CD4-positive, alpha-beta T cell treated with Interleukin-4 for 4 hours (primary cell): ENCODE measurements around the gene MAP4K3.

Source experiments
- DNase-seq: peaks from one replicate; pipeline ENCODE4 v3.0.0-alpha.2; 2020

MAP4K3 gene

DNA sequence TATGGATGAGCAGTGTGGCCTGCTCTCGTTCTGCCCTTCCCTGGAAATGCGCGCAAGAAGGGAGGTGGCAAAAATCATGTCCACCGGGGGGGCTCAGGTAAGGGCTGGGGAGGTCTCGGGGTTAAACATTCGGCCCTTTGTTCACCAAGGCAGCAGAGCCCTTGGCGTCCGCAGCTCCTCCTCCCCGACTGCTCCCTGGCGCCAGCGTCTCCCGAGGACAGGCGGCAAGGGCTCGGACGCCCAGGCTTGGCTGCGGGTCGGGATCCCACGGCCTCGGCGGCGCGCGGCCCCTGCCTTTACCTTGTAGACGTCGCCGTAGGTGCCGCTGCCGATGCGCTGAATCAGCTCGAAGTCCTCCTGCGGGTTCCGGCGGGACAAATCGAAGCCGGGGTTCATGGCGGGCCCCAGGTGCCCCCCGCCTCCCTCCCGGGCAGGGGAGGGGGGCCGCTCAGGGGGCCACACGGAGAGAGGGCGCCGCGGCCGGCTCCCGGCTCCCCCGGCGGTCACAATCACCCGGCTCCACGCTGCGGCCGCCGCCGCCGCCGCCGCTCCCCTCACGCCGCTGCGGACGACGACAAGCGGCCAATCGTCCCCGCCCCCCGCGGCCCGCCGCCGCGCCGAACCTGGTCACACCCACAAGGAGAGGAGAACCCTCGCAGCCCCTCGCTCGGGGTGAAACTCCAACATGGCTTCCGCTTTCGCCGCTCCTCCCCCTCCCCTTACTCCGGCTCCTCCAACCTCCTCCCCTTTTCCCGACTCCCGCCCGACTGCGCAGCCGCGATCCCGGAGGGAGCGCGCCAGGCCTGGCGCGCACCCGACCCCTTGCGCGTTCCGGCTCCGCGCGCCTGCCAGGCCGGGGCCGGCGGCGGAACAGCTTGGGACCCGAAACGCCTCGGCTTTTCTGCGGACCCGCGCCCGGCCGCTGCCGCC is at the start of gene MAP4K3:
Gene MAP4K3 (minus strand): TSS at position 694 of the 930 bp plus-strand sequence. CDS start 298 bp downstream, at position 396.
- peak; percentile 80 for DNase-seq

GRCh38 chr2:39486071-39486470 is 49.0 kb upstream of the MAP4K3 start:
- no peak for DNase-seq

GRCh38 chr2:39484620-39485495 is 47.8 kb upstream of the MAP4K3 start:
- DNase-seq = no peak

DNA sequence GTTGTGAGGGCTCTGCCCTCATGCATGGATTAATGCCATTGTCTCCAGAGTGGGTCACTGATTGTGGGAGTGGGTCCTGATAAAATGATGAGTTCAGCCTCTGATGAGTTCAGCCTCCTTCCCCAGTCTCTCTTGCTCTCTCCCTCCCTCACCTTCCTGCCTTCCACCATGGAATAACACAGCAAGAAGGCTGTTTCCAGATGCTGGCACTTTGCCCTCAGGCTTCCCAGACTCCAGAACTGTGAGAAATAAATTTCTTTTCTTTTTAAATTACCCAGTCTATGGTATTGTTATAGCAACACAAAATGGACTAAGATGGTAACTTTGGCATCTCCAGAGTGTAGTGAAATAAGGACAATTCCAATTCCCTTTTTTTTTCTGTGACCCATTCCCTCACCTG is 47.1 kb upstream of the MAP4K3 start:
- DNase-seq = no peak

DNA sequence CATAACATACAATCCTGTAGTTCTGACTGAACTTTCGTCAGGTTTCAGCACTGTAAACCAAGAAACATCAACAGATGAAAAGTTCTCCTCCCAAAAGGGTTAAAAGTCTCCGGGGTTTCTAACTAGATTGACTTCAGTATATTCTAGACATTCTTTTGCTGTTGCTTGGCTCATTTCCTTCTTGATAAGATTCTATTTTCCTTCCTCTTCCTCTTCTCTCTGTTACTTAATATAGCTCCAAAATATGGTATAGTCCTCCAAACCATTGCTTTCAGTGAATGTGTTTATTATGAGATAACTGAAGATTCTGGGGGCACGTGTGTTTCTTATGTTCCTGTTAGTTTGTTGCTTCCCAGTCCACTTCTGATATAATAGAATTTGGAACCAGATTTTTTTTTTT is 46.4 kb upstream of the MAP4K3 start:
- no peak for DNase-seq

- no peak for DNase-seq
Observed at GRCh38 chr2:39481611-39482010, 44.5 kb upstream of the MAP4K3 start.

DNA sequence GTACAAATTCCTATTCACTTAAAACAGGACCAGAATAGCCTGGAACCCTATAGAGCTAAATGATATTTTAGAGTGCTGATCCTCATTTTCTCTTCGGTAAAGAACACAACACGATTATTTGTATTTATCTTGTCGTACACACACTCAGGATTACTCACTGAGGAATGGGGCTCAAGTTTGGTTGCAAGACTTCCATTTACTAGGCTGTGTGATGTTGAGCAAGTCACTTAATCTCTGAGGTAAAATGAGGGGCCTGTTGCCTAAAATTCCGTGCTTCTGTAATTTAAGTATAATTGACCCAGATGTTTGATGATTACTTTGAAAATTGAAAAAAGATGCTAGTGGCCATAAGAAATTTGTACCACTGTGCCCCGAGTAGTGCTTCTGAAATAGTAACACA is 42.6 kb upstream of the MAP4K3 start:
- DNase-seq = no peak

GRCh38 chr2:39479053-39479670 is 42.1 kb upstream of the MAP4K3 start:
- DNase-seq = no peak

DNA sequence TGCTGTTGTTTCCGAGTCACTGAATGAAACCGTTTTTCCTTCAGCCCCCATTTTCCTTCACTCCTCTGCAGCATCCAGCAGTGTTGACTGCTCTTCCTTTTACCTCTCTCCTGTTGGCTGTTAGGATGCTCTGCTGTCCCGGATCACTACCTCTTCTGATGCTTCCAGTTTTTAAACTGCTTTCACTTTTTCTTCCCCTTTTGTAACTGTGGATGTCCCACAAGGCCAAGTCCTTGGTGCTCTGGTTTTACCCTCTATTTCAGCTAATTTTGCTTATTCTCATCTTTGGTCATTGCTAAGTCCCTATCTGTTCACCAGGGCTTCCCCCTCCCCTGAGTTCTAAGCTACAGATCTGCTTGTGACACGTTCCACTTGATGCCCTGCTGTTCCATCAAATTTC is 39.4 kb upstream of the MAP4K3 start:
- DNase-seq = no peak

- no peak for DNase-seq
Observed at GRCh38 chr2:39475006-39475405, 37.9 kb upstream of the MAP4K3 start.

DNA sequence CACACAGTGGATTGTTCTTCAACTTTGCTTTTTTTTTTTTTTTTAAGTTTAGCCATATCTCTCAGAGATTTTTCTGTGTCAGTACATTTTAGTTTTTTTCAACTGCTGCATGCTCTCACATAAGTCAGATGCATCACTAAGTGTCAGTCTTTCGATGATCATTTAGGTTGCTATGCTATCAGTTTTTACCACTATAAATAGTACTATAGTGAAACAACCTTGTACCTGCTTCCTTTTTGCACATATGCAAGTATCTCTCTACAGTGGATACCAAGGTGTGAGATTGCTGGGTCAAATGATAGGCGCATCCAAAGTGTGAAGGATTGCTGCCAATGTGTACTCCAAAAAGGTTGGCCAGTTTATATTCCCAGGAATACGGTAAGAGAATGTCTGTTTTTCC is 33.5 kb upstream of the MAP4K3 start:
- no peak for DNase-seq

DNA sequence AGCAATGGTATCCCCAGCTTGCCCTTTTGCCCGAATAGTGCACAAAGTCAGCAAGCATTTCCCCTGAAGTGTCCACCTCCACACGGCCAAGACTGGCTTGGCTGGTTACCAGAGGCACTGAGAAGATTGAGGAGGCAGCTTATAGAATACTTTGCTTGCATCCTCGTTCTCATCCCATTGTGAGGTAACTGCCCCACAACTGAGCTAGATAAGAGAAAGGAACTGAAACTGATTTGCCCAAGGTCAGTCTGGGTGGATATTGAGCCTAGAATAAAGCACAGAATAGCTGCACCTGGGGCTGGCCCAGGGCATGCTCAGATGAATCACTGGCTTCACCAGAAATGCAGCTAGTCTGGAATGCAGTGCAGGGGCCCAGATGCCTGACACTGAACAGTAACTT is 32.7 kb upstream of the MAP4K3 start:
- peak; percentile 5 for DNase-seq

- DNase-seq = no peak
Observed at GRCh38 chr2:39468579-39469451, 31.7 kb upstream of the MAP4K3 start.

DNA sequence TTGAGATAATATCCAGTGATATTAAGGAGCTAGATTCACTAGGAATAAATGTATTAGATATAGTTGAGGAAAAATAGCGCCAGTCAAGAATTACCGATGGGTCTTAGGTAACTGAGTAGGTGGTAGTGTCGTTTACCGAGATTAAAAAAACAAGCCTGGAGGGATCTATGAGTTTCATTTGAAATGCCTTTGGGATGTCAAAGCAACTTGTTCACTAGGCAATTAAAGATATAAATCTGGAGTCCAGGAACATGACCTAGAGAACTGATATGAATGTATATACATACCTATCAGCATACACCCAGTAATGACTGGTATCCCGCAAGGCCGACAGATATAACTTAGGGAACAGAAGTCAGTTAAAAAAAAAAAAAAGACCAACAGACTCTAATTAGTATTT is 29.2 kb upstream of the MAP4K3 start:
- no peak for DNase-seq

- DNase-seq = no peak
Observed at GRCh38 chr2:39464864-39465263, 27.8 kb upstream of the MAP4K3 start.

- DNase-seq = no peak
Observed at GRCh38 chr2:39455826-39456225, 18.7 kb upstream of the MAP4K3 start.

DNA sequence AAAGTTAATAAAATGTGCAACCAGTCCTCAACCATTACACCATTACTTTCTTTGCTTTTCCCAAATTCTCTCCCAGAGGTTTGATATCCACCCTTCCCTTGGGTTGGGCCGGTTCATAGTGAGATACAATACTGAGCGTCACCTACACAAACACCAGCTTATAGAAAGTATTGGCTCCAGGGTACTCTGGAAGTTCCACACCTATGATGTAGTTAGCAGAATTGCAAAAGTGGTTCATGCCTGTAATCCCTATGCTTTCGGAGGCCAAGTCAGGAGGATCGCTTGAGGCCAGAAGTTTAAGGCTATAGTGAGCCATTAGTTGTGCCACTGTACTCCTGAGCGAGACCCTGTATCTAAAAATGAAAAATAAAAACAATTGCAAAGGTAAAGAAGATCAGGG is 15.3 kb upstream of the MAP4K3 start:
- no peak for DNase-seq

- DNase-seq = no peak
Observed at GRCh38 chr2:39451954-39452353, 14.9 kb upstream of the MAP4K3 start.

DNA sequence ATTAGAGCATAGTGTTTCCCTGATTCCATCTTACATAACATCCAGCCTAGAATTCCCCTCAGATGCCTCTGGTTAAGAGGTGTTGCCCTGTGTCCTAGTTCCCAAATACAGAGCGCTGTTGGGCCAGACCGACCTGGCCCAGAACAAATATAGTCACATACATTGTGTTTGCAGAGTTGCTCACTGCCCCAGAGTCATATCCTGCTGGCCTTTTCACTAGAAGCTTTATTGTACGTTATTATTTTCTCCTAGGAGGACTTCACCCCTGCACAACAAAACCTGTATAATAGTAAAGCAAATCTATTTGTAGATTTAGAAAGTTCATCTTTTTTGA is 11.1 kb upstream of the MAP4K3 start:
- DNase-seq = no peak

GRCh38 chr2:39447266-39448168 is 10.4 kb upstream of the MAP4K3 start:
- no peak for DNase-seq

DNA sequence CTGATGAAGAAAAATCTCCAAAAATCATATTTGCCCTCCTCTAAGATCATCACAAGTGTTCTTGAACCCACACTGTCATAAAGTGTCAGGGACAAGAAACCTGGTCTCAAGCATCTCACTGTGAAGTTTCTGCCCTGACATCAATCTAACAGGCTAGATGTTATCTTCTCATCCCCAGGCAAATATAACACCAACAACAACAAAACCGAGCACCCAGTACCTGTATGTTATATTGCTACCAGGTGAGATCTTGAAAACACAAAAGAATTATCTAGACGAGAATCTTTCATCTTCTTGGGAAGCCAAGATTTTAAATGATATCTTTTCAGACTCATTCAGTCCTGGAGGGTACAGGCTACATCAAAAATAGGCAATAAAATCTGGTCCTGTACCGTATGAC is 8.8 kb upstream of the MAP4K3 start:
- no peak for DNase-seq
